ENCODE results near the gene LRRTM2.
"Not testable (repeated sequence)": the region's sequence is repeated elsewhere in the genome, so short reads cannot be mapped to it uniquely, and the experiment has no call there.

LRRTM2 gene

GRCh38 chr5:138837160-138837559, 38.0 kb downstream of the LRRTM2 start:
- no peak for DNase-seq (ENCODE audit: low read depth)

DNA sequence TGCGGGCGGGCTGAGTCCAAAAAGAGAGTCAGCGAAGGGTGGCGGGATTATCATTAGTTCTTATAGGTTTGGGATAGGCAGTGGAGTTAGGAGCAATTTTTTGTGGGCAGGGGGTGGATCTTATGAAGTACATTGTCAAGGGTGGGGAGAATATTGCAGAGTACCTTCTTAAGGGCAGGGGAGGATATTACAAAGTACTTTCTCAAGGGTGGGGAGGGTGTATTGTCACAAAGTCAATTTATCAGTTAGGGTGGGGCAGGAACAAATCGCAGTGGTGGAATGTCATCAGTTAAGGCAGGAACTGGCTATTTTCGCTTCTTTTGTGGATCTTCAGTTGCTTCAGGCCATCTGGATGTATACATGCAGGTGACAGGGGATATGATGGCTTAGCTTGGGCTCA, 40.3 kb downstream of the LRRTM2 start:
- not testable (repeated sequence) for DNase-seq (ENCODE audit: low read depth)

DNA sequence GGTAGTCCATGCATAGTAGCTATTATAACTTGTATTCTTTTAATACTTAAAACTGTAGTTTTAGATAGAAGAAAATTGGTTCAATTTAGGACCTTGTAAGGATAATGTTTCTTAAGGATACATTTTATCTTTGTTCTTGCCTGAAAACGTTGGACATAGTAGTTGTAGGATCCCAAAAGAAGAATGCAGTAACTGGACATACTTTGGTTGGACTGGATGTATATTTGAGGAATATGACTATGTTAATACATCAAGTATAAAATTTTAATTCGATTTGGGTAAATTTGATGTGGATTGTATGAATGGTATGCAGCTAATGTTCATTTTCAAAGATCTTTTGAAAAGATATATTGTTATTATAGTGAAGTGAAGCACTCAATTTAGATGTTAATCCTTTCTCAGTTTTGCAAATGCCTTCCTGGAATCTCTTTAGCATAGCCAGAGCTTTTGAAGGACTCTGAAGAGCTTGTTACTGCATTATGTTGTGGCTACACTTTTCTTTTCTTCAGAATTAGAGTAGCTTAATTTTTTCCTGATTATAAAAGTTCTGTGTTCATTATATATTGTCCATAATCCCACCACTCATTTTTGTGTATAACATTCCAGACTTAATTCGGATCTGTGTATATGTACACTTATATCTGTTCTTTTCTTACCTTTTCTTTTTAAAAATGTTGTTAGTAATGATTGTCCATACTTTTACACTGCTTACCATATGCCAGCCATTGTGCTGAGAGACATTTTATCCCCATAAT, 41.2 kb downstream of the LRRTM2 start:
- no peak for DNase-seq (ENCODE audit: low read depth)

GRCh38 chr5:138833080-138833479, 42.1 kb downstream of the LRRTM2 start:
- DNase-seq (ENCODE audit: low read depth): no peak

GRCh38 chr5:138832218-138832617, 42.9 kb downstream of the LRRTM2 start:
- no peak for DNase-seq (ENCODE audit: low read depth)

- no peak for DNase-seq (ENCODE audit: low read depth)
These were observed 43.4 kb downstream of the LRRTM2 start for GRCh38 chr5:138831703-138832102.

GRCh38 chr5:138829341-138829740, 45.8 kb downstream of the LRRTM2 start:
- no peak for DNase-seq (ENCODE audit: low read depth)

DNA sequence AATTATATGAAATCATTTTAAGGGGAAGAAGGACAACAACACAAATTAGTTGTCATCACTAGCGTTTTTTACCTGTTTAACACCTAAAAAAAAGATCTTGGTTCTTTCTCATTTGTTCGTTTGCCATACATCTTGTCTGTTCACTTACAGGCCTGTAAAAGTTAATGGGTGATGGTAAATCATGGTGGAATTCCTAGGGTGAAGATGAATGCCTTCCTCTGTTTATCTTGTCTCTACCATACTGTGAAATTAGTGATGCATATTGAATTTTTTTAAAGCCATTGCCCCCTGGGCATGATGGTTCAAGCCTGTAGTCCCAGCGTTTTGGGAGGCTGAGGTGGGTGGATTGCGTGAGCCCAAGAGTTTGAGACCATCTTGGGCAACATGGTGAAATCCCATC, 46.6 kb downstream of the LRRTM2 start:
- DNase-seq (ENCODE audit: low read depth): no peak

DNA sequence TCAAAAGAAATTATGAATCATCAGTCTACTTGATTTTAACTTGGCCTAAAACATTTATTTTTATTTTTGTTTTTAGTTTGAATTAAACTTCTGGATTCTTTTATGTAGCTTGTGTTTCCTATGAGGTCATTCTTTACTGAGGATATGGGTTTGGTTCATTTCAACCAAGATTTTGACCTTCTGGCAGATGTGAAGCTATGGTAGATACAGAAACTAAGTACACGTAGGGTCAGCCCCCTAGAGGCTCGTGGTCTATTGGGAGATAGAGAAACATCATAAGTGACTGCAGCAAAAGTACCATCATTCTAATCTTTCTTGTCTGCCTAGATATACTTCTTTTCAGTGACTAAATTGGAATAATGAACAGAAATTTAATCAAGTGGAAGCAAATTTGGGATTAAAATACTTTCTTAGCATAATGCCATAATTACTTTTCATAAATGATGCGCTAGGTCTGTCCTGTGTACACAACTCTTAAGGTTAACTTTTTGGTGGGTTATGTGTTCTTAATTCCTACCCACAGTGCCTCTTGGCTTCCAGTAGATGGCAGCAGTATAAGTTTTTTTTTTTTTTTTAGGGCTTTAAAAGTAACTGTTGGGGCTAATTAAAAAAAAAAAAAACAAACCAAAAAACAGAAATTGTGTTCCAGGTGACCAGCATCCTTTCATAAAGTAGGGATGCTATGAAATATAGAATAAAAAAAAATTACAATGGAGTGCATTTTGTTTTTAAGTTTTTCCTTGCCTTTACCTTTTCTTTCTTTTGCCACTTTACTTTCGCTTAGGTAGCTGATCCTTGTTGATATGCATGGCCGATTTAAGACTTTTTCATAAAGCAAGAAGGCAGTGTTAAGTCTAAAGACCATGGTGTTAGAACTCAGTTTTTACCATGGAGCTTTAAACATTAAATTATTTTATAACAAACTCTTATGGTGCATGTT, 49.9 kb downstream of the LRRTM2 start:
- DNase-seq (ENCODE audit: low read depth): no peak

DNA sequence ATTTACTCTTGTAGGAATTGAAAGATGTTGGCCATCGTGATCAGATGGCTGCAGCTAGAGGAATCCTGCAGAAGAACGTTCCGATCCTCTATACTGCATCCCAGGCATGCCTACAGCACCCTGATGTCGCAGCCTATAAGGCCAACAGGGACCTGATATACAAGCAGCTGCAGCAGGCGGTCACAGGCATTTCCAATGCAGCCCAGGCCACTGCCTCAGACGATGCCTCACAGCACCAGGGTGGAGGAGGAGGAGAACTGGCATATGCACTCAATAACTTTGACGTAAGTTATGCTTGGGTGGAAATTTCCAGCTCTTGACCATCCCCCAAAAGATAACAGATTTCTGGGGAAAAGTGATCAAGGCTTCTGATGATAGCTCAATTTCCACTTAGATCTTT, 50.6 kb downstream of the LRRTM2 start:
- no peak for DNase-seq (ENCODE audit: low read depth)

DNA sequence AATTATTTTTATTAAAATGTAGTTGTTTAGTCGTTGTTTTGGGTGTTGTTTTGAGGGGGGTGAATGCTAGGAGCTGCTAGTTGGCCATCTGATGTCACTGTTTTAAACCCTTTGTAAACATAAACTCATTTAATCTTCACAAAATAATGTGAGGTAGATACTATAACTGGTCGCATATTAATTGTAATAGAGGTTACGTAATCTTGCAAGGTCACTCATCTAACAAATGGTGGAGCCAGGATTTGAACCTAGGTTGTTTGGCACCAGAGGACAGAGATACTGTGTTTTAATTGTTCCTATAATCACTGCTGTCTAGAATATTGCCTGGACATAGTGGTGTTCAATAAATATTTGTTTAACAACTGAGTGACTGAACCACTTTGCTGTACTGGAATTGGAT, 54.4 kb downstream of the LRRTM2 start:
- DNase-seq (ENCODE audit: low read depth): no peak

- DNase-seq (ENCODE audit: low read depth): no peak
These were observed 56.1 kb downstream of the LRRTM2 start for GRCh38 chr5:138819081-138819480.
